Pons (tissue), 1 donor: ENCODE data around the gene CCDC107.
A peak's percentile ranks its signal among the peaks of the same experiment; 100 is the strongest.

Source experiments
- DNase-seq: peaks from one replicate; pipeline ENCODE4 v3.0.0-alpha.2; 2016; ENCODE audit warnings: low spot score

The CCDC107 gene

GRCh38 chr9:35683323-35683722 is 25.2 kb downstream of the CCDC107 start:
- DNase-seq = no peak

GRCh38 chr9:35684921-35685320 is 26.8 kb downstream of the CCDC107 start:
- no peak for DNase-seq

- DNase-seq = no peak
Measured at GRCh38 chr9:35685506-35685905, 27.4 kb downstream of the CCDC107 start.

GRCh38 chr9:35686222-35687203 is 28.4 kb downstream of the CCDC107 start:
- no peak for DNase-seq

GRCh38 chr9:35687306-35687705 is 29.2 kb downstream of the CCDC107 start:
- DNase-seq = no peak

- no peak for DNase-seq
Measured at GRCh38 chr9:35687972-35688557, 30.0 kb downstream of the CCDC107 start.

- no peak for DNase-seq
Measured at GRCh38 chr9:35688558-35689541, 30.8 kb downstream of the CCDC107 start.

- no peak for DNase-seq
Measured at GRCh38 chr9:35689542-35690293, 31.6 kb downstream of the CCDC107 start, which contains the start of gene TPM2. TPM2 (minus strand) TSS chr9:35689925; CDS start chr9:35689817, 108 bp downstream.

- no peak for DNase-seq
Measured at GRCh38 chr9:35690294-35690613, 32.2 kb downstream of the CCDC107 start.

GRCh38 chr9:35690614-35691333 is 32.7 kb downstream of the CCDC107 start:
- DNase-seq = no peak

GRCh38 chr9:35691334-35691650 is 33.2 kb downstream of the CCDC107 start:
- no peak for DNase-seq

- no peak for DNase-seq
Measured at GRCh38 chr9:35691757-35692301, 33.7 kb downstream of the CCDC107 start.

GRCh38 chr9:35695943-35696401 is 37.9 kb downstream of the CCDC107 start:
- DNase-seq = no peak

GRCh38 chr9:35696520-35697215 is 38.6 kb downstream of the CCDC107 start:
- DNase-seq = peak; percentile 35

GRCh38 chr9:35697486-35697885 is 39.4 kb downstream of the CCDC107 start:
- no peak for DNase-seq

- no peak for DNase-seq
Measured at GRCh38 chr9:35698231-35698630, 40.1 kb downstream of the CCDC107 start.

- DNase-seq = no peak
Measured at GRCh38 chr9:35700031-35700430, 41.9 kb downstream of the CCDC107 start.

GRCh38 chr9:35700942-35701341 is 42.9 kb downstream of the CCDC107 start:
- DNase-seq = no peak

- DNase-seq = no peak
Measured at GRCh38 chr9:35702696-35703095, 44.6 kb downstream of the CCDC107 start.
